Measurements from ENCODE around the gene THOC2. TPM values are rescaled to one million over a fixed set of nuclear protein-coding genes. Genes with fewer than 3 reads are reported as not detected.
"Not testable (repeated sequence)": the region's sequence is repeated elsewhere in the genome, so short reads cannot be mapped to it uniquely, and the experiment has no call there.

Gene THOC2
- total and polyA plus RNA-seq, 11 donors, result 16.4 to 35.6 (median 24.1) TPM

DNA sequence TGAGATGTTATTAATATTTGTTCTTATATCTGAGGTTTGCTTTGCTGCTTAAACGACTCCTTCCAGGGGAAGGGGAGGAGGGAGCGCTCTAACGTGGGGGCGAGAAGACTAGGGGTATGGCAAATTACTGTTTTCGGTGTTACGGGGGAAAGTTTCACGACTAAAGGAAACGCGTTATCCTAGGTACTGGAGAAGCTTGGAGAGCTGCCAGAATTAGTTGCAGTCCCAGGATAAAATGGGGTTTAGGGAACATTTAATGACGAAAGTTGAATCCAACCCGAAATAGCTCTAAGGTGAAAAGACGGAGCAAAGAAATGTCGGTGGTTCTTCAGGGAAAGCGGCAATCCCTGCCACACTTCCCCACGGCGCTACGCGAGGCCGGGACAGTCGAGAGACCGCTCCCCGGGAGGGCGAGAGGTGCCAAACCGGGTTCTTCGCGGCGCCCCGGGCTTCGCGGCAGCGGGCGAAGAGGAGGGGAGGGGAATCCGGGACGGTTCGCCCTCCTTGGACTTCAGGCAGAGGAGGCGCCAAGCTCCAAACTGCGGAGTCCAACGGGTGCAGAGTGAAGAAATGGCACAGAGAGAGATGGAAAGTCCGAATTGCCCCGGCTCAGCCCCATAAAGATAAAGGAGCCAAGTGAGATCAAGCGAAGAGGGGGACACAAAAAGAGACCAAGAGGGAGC lies 724 bp downstream of the THOC2 start:
- intact Hi-C loops (cut with DNase I), result no loop called here
- peak overlapping the region; percentile 60 to 97 (median 82) for H3K4me3 ChIP-seq
- no peaks in the 10 kb centered on the region for H3K27me3 ChIP-seq
- DNase-seq (peak in 2 of 5 donors; percentile 4 to 18), ATAC-seq (peak; percentile 17 to 61 (median 46))
- WGBS, 4 donors, result 0 to 40% (median 18%) methylated on average over 41 of the region's 41 CpGs
- H3K36me3 ChIP-seq, result no peaks in the 10 kb centered on the region
- peak overlapping the region in 11 of 12 donors; percentile 68 to 85 (median 79) for H3K27ac ChIP-seq
- no peak for TF ChIP-seq POLR2A (IDR thresholded peaks at IDR 0.05)
- TF ChIP-seq, protein P1, sequence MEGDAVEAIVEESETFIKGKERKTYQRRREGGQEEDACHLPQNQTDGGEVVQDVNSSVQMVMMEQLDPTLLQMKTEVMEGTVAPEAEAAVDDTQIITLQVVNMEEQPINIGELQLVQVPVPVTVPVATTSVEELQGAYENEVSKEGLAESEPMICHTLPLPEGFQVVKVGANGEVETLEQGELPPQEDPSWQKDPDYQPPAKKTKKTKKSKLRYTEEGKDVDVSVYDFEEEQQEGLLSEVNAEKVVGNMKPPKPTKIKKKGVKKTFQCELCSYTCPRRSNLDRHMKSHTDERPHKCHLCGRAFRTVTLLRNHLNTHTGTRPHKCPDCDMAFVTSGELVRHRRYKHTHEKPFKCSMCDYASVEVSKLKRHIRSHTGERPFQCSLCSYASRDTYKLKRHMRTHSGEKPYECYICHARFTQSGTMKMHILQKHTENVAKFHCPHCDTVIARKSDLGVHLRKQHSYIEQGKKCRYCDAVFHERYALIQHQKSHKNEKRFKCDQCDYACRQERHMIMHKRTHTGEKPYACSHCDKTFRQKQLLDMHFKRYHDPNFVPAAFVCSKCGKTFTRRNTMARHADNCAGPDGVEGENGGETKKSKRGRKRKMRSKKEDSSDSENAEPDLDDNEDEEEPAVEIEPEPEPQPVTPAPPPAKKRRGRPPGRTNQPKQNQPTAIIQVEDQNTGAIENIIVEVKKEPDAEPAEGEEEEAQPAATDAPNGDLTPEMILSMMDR (IDR thresholded peaks at IDR 0.05), result no peak
- peaks cover 0 to 24% (median 6%) of the 10 kb centered on the region in 12 donors for H3K4me1 ChIP-seq
- peaks cover 0 to 3% (median 0%) of the 10 kb centered on the region in 12 donors for H3K9me3 ChIP-seq

DNA sequence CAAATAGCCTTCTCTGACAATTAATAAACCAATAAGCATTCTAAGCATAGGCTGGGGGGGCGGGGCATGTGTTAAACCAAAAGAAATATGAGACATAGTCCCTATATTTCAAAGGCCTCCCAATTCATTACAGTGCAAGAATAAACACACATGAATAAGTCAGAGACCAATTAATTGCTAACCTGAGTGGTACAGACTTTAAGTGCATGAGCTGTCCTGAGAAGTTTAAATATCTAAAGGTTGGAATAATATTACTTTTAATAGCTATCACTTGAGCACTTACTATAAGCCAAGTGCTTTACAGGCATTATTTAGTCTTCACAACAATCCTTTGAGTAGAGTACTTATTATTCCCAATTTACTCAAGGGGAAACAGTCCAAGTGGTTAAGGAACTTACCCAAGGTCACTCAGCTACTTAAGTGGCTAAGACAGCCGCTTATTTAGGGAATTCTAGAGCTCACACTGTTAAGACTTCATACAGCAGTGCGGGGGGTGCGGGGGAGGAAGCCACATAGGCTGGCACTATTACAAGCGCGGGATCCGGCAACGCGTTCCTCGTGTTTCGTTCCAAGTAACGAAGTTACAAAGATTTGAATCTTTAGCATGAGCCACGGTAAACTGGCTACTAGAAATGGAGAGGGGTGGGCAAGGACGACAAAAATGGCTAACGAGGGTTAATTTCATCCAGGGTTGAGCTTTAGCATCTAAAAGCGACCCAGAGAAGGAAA lies 1.4 kb downstream of the THOC2 start:
- H3K27ac ChIP-seq, result peak overlapping the region in 5 of 12 donors; percentile 79 to 84 (median 82)
- intact Hi-C loops (cut with DNase I), result no loop called here
- H3K27me3 ChIP-seq, result no peaks in the 10 kb centered on the region
- ATAC-seq (no peak), DNase-seq (no peak)
- 7 to 50% (median 20%) methylated on average over 16 of the region's 16 CpGs for WGBS, 4 donors
- H3K4me1 ChIP-seq, result peaks cover 0 to 24% (median 6%) of the 10 kb centered on the region in 12 donors
- peak overlapping the region; percentile 60 to 97 (median 82) for H3K4me3 ChIP-seq
- peaks cover 0 to 3% (median 0%) of the 10 kb centered on the region in 12 donors for H3K9me3 ChIP-seq
- no peaks in the 10 kb centered on the region for H3K36me3 ChIP-seq
- no peak for TF ChIP-seq POLR2A (IDR thresholded peaks at IDR 0.05)
- TF ChIP-seq, protein P1 (IDR thresholded peaks at IDR 0.05), result no peak

DNA sequence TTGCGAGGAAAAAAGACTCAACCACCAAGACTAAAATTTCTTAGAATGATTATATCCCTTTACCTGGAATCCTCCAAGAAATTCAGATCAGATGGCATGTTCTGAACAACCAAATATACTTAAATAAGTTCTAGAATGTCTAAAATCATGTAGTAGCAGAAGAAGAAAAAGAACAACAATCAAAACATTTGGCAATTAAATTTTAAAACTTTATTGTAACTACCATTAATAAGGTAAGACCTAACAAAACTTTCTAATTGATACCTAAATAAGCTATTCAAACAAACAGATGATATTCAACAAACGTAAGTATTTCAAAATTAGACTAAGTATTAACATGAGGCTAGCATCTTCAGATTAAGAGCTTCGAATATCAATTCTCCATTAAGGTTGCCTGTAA lies 4.3 kb downstream of the THOC2 start:
- intact Hi-C loops (cut with DNase I), result no loop called here
- Histone ChIP-seq H3K27me3 (no peaks in the 10 kb centered on the region), H3K4me1 (peaks cover 0 to 24% (median 6%) of the 10 kb centered on the region in 12 donors), H3K36me3 (no peaks in the 10 kb centered on the region), H3K4me3 (no peak overlapping the region), H3K9me3 (peaks cover 0 to 3% (median 0%) of the 10 kb centered on the region in 12 donors), H3K27ac (no peak overlapping the region)
- no peak for DNase-seq
- ATAC-seq, result no peak
- TF ChIP-seq, protein P1 (IDR thresholded peaks at IDR 0.05), result no peak
- no peak for TF ChIP-seq POLR2A (IDR thresholded peaks at IDR 0.05)
- WGBS, 4 donors, result 46 to 73% (median 53%) methylated on average over 3 of the region's 3 CpGs

DNA sequence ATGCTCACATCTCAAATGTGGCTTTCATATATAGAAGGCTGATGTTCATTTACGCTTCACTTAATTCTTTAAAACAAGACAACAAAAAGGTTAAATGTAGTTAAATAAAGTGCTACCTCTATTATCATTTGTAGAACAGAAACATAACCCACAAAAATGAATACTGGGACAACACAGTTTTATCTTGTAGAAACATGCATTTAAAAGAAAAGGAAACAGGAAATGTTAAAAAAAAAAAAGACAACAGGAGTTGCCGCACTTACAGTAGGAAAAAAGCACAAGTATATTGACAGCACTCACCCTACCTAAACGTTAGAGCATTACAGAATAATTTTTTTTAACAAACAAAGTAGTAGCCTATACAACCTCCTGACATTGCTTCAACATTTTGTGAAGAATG lies 4.8 kb downstream of the THOC2 start:
- no peak overlapping the region for H3K4me3 ChIP-seq
- peaks cover 0 to 3% (median 0%) of the 10 kb centered on the region in 12 donors for H3K9me3 ChIP-seq
- ATAC-seq, result no peak
- no peaks in the 10 kb centered on the region for H3K27me3 ChIP-seq
- TF ChIP-seq POLR2A (IDR thresholded peaks at IDR 0.05), result no peak
- TF ChIP-seq, protein P1 (IDR thresholded peaks at IDR 0.05), result no peak
- DNase-seq, result no peak
- H3K36me3 ChIP-seq, result no peaks in the 10 kb centered on the region
- H3K27ac ChIP-seq, result no peak overlapping the region
- intact Hi-C loops (cut with DNase I), result no loop called here
- H3K4me1 ChIP-seq, result peaks cover 0 to 25% (median 6%) of the 10 kb centered on the region in 12 donors
- WGBS, 4 donors, result 40 to 45% (median 44%) methylated on average over 3 of the region's 3 CpGs

DNA sequence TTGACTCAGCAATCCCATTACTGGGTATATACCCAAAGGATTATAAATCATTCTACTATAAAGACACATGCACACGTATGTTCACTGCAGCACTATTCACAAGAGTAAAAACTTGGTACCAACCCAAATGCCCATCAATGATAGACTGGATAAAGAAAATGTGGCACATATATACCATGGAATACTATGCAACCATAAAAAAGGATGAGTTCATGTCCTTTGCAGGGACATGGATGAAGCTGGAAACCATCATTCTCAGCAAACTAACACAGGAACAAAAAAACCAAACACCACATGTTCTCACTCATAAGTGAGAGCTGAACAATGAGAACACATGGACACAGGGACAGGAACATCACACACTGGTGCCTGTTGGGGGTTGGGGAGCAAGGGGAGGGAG lies 10.7 kb downstream of the THOC2 start:
- DNase-seq; H3K4me1 ChIP-seq; intact Hi-C loops (cut with DNase I); H3K9me3 ChIP-seq; H3K27ac ChIP-seq; H3K27me3 ChIP-seq; ATAC-seq; H3K4me3 ChIP-seq; H3K36me3 ChIP-seq: not testable (repeated sequence)
- WGBS, 4 donors, result 91 to 100% (median 96%) methylated on average over 1 of the region's 1 CpG

All from heart left ventricle (tissue), 16 donors.